Measurements from ENCODE around the gene CACNA1C. TPM values are rescaled to one million over a fixed set of nuclear protein-coding genes. Genes with fewer than 3 reads are reported as not detected.

Gene CACNA1C
- total RNA-seq, 4 donors from 2014 or later, result 44.1 to 104 (median 49.4) TPM

DNA sequence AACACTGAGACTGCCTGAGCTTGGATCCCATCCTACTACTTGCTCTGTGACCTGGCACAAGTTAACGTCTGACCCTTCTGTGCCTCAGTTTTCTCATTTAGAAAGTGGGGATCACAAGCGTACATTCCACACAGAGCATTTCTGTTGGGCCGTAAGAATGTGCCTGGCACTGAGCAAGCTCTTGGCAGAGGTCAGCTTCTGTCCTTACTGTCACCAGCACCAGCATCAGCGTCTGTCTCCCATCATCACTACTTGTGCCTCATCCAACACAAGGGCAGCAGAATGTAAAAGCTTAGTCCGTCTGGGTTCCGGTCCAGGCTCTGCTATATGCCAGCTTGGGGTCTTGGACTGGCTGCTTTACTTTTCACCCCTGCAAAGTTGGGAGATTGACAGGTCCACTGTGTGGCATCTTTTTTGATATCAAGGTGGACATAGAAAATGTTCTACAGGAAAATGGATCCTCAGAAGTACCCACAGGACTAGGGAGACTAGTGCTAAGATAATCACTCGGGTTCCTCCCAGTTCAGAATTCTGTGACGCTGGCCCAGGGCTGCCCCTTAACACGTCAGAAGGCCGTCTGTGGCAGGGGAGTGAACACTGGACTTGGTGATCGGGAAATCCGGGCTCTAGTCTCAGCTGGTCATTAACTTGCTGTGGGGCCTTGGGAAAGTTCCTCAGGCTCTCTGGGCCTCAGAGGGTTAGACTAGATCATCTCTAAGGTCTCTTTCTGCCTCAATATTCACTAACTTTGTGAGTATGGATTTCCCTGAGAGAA is 65.9 kb downstream of the CACNA1C start:
- no peak overlapping the region for H3K4me3 ChIP-seq
- H3K9me3 ChIP-seq, result no peaks in the 10 kb centered on the region
- H3K36me3 ChIP-seq, result peaks cover 0 to 56% (median 10%) of the 10 kb centered on the region in 4 donors
- intact Hi-C loops (cut with DNase I), result no loop called here
- H3K27me3 ChIP-seq, result no peaks in the 10 kb centered on the region
- peak overlapping the region; percentile 77 to 80 (median 78) for H3K27ac ChIP-seq (replicated peaks in 1 of 4)
- no peak for DNase-seq (ENCODE audit: extremely low spot score)
- 59% methylated on average over 12 of the region's 12 CpGs for WGBS
- no peak for TF ChIP-seq EP300 (IDR thresholded peaks at IDR 0.05)
- TF ChIP-seq, protein P1, sequence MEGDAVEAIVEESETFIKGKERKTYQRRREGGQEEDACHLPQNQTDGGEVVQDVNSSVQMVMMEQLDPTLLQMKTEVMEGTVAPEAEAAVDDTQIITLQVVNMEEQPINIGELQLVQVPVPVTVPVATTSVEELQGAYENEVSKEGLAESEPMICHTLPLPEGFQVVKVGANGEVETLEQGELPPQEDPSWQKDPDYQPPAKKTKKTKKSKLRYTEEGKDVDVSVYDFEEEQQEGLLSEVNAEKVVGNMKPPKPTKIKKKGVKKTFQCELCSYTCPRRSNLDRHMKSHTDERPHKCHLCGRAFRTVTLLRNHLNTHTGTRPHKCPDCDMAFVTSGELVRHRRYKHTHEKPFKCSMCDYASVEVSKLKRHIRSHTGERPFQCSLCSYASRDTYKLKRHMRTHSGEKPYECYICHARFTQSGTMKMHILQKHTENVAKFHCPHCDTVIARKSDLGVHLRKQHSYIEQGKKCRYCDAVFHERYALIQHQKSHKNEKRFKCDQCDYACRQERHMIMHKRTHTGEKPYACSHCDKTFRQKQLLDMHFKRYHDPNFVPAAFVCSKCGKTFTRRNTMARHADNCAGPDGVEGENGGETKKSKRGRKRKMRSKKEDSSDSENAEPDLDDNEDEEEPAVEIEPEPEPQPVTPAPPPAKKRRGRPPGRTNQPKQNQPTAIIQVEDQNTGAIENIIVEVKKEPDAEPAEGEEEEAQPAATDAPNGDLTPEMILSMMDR (IDR thresholded peaks at IDR 0.05), result no peak
- no peak for TF ChIP-seq POLR2AphosphoS5 (IDR thresholded peaks at IDR 0.05)
- TF ChIP-seq POLR2A (IDR thresholded peaks at IDR 0.05; ENCODE audit: low read depth), result no peak
- peaks cover 42 to 72% (median 67%) of the 10 kb centered on the region in 4 donors for H3K4me1 ChIP-seq

DNA sequence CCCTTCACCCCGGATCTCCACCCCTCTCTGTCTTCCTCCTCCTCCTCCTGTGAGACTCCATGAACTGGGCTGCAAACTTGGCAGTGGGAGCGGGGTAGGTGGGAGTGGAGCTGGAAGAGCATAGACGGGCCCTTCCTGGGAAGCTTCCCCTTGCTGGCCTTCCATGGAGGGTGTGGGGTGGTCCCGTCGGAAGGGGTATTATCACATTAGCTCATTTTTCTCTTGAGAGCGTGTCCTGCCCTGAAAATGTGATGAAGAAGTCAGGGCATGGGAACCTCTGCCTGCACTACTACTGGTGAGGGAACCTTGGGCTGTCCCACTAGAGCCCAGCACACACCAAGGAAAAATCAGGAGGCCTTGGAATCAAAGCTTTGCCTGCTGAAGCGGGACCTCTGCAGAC is 66.5 kb downstream of the CACNA1C start:
- DNase-seq (ENCODE audit: extremely low spot score), result no peak
- WGBS, result 78% methylated on average over 7 of the region's 7 CpGs

DNA sequence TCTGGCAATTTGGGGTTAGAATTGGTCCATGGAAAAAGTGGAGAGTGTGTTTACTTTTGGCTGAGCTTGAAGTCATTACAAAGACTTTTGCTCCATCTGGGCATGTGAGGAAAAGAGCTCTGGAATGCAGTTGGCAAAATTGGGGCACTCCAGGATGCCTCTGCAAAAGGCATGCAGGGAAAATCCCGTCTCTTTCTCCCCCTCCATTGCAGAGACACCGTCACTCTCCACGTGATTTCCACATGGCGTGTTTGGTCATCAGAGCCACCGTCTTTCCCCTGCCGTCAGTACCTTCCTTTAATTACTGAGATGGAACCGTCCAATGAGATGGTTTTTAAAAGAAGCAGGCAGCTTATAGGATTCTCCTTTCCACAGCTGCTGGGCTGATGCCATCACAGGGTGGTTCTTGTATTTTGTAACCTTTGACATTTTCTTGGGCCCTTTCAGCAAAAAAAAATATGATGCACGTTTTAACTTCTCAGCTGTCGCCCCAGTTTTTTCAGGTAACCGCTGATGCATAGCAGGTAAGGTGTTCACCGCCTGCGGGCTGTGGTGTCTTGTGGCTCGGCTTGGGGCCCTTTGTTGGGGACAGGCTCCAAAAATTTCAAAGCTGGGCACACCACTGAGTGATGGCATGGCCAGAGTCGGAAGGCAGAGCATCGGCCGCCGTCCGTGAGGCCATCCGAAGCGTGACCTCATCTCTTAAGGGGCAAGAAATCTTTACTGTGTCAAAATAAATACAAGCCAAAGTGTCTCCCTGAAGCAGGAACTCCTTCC is 68.4 kb downstream of the CACNA1C start:
- H3K4me1 ChIP-seq, result peaks cover 43 to 73% (median 70%) of the 10 kb centered on the region in 4 donors
- H3K4me3 ChIP-seq, result no peak overlapping the region
- H3K27ac ChIP-seq (replicated peaks in 1 of 4), result peak overlapping the region; percentile 77 to 80 (median 78)
- intact Hi-C loops (cut with DNase I), result no loop called here
- peaks cover 0 to 43% (median 0%) of the 10 kb centered on the region in 4 donors for H3K36me3 ChIP-seq
- H3K9me3 ChIP-seq, result no peaks in the 10 kb centered on the region
- WGBS, result 81% methylated on average over 20 of the region's 20 CpGs
- no peak for DNase-seq (ENCODE audit: extremely low spot score)
- no peaks in the 10 kb centered on the region for H3K27me3 ChIP-seq
- no peak for TF ChIP-seq EP300 (IDR thresholded peaks at IDR 0.05)
- peak in 1 of 2 donors; percentile 25 for TF ChIP-seq POLR2AphosphoS5 (IDR thresholded peaks at IDR 0.05)

More for the DNA sequence above, 66.5 kb downstream of the CACNA1C start:
- Histone ChIP-seq H3K27ac (replicated peaks in 1 of 4) (peak overlapping the region; percentile 77 to 80 (median 78)), H3K4me3 (no peak overlapping the region), H3K36me3 (peaks cover 0 to 56% (median 10%) of the 10 kb centered on the region in 4 donors), H3K27me3 (no peaks in the 10 kb centered on the region), H3K9me3 (no peaks in the 10 kb centered on the region), H3K4me1 (peaks cover 38 to 67% (median 62%) of the 10 kb centered on the region in 4 donors)
- intact Hi-C loops (cut with DNase I), result no loop called here
- no peak for TF ChIP-seq POLR2A (IDR thresholded peaks at IDR 0.05; ENCODE audit: low read depth)
- TF ChIP-seq, protein P1 (IDR thresholded peaks at IDR 0.05), result peak in 1 of 3 experiments; percentile 18

GRCh38 chr12:2124466-2125023 is 71.8 kb downstream of the CACNA1C start:
- Histone ChIP-seq H3K36me3 (peaks cover 0 to 28% (median 0%) of the 10 kb centered on the region in 4 donors), H3K9me3 (no peaks in the 10 kb centered on the region), H3K27ac (replicated peaks in 1 of 4) (peak overlapping the region in 1 of 4 donors; percentile 80), H3K27me3 (no peaks in the 10 kb centered on the region), H3K4me1 (peaks cover 35 to 80% (median 68%) of the 10 kb centered on the region in 4 donors), H3K4me3 (no peak overlapping the region)
- intact Hi-C loops (cut with DNase I), result no loop called here
- WGBS, result 94% methylated on average over 13 of the region's 13 CpGs
- TF ChIP-seq EP300 (IDR thresholded peaks at IDR 0.05) (no peak), POLR2AphosphoS5 (IDR thresholded peaks at IDR 0.05) (no peak), POLR2A (IDR thresholded peaks at IDR 0.05; ENCODE audit: low read depth) (no peak)
- TF ChIP-seq, protein P1 (IDR thresholded peaks at IDR 0.05), result no peak
- DNase-seq (ENCODE audit: extremely low spot score), result no peak
